ENCODE results near the gene WDFY3. TPM values are rescaled to one million over a fixed set of nuclear protein-coding genes. Genes with fewer than 3 reads are reported as not detected.

WDFY3 gene
- total and polyA plus RNA-seq, 8 donors = 39.4 to 137 (median 44.5) TPM

GRCh38 chr4:84920617-84921016 lies 45.9 kb downstream of the WDFY3 start:
- no peaks in the 10 kb centered on the region for H3K36me3 ChIP-seq
- no peaks in the 10 kb centered on the region for H3K27me3 ChIP-seq
- no peak overlapping the region for H3K4me3 ChIP-seq
- H3K9me3 ChIP-seq = no peaks in the 10 kb centered on the region
- TF ChIP-seq CTCF (IDR thresholded peaks at IDR 0.05) = no peak
- peak overlapping the region in 1 of 2 donors; percentile 42 for H3K27ac ChIP-seq
- intact Hi-C loops (cut with DNase I) = no loop called here
- ATAC-seq (peak; percentile 27), DNase-seq (peak in 1 of 4 donors; percentile 21)
- H3K4me1 ChIP-seq = peaks cover 15 to 47% of the 10 kb centered on the region in 2 donors

- Histone ChIP-seq H3K27me3 (no peaks in the 10 kb centered on the region), H3K4me3 (no peak overlapping the region), H3K27ac (no peak overlapping the region), H3K4me1 (peaks cover 12 to 64% of the 10 kb centered on the region in 2 donors), H3K9me3 (no peaks in the 10 kb centered on the region), H3K36me3 (no peaks in the 10 kb centered on the region)
- intact Hi-C loops (cut with DNase I) = no loop called here
- DNase-seq (no peak), ATAC-seq (no peak)
- TF ChIP-seq CTCF (IDR thresholded peaks at IDR 0.05) = no peak
Measured at GRCh38 chr4:84917869-84918600, 48.5 kb downstream of the WDFY3 start.

GRCh38 chr4:84917086-84917821 lies 49.2 kb downstream of the WDFY3 start:
- no peak overlapping the region for H3K4me3 ChIP-seq
- TF ChIP-seq CTCF (IDR thresholded peaks at IDR 0.05) = no peak

GRCh38 chr4:84916227-84916626 lies 50.3 kb downstream of the WDFY3 start:
- H3K4me3 ChIP-seq = no peak overlapping the region
- intact Hi-C loops (cut with DNase I) = no loop called here
- ATAC-seq (no peak), DNase-seq (no peak)
- H3K4me1 ChIP-seq = peaks cover 12 to 70% of the 10 kb centered on the region in 2 donors
- no peaks in the 10 kb centered on the region for H3K9me3 ChIP-seq
- peak overlapping the region in 1 of 2 donors; percentile 30 for H3K27ac ChIP-seq
- no peaks in the 10 kb centered on the region for H3K27me3 ChIP-seq
- TF ChIP-seq CTCF (IDR thresholded peaks at IDR 0.05) = no peak
- H3K36me3 ChIP-seq = no peaks in the 10 kb centered on the region

More at GRCh38 chr4:84917086-84917821, 49.2 kb downstream of the WDFY3 start:
- Histone ChIP-seq H3K27ac (no peak overlapping the region), H3K27me3 (no peaks in the 10 kb centered on the region), H3K9me3 (no peaks in the 10 kb centered on the region), H3K4me1 (peaks cover 12 to 72% of the 10 kb centered on the region in 2 donors), H3K36me3 (no peaks in the 10 kb centered on the region)
- ATAC-seq (no peak), DNase-seq (no peak)
- intact Hi-C loops (cut with DNase I) = no loop called here

GRCh38 chr4:84915396-84915780 lies 51.1 kb downstream of the WDFY3 start:
- intact Hi-C loops (cut with DNase I) = no loop called here
- Histone ChIP-seq H3K4me1 (peaks cover 12 to 62% of the 10 kb centered on the region in 2 donors), H3K4me3 (no peak overlapping the region), H3K27ac (peak overlapping the region in 1 of 2 donors; percentile 30), H3K9me3 (no peaks in the 10 kb centered on the region), H3K36me3 (no peaks in the 10 kb centered on the region), H3K27me3 (no peaks in the 10 kb centered on the region)
- no peak for TF ChIP-seq CTCF (IDR thresholded peaks at IDR 0.05)
- ATAC-seq (no peak), DNase-seq (no peak)
